HG03095 (cell line): Measurements from ENCODE around the gene ALK.
A peak's percentile ranks its signal among the peaks of the same experiment; 100 is the strongest.

Experiments used
- ATAC-seq: cut with Tn5 transposase; IDR thresholded peaks from one replicate; pipeline ENCODE4 v1.9.1; 2021; ENCODE audit warnings: moderate library complexity; ENCODE audit not compliant: unreplicated experiment

Gene ALK

GRCh38 chr2:29336341-29337241 is 584.8 kb downstream of the ALK start:
- no peak for ATAC-seq

DNA sequence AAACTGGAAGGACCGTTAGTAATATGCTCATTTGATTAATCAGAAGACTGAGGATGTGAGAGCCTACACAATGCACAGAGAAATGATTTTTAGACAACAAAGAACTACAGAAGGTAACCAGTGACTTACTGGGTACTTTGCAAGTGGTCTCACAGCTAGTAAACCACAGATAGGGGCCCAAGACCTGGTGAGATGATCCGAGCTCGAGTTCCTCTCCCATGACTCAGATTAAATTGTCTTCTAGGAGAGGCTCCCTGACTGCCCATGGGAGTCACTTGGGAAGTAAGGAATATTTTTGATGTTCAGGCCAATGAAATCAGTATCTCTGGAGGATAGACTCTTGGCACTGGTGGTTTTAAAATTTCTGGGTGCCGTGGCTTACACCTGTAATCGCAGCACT is 586.0 kb downstream of the ALK start:
- no peak for ATAC-seq

DNA sequence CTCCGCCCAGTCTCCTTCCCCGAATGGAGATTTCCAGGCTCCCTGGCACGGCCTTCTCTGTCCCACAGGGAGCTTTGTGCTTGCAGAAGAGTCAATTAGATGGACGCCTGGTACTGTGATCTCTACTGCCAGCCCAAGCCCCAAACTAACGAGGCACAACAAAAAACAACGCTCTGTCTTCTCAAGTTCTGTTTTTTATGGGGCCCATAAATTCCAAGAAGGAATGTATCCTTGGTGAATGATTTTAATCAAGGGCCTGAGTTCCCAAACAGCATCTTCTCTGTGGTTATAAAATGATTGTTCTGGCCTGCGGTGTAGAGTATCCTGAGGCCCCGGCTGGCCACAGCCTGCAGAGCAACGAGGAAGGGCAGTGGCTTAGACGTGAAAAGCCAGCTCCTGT is 586.7 kb downstream of the ALK start:
- ATAC-seq: no peak

DNA sequence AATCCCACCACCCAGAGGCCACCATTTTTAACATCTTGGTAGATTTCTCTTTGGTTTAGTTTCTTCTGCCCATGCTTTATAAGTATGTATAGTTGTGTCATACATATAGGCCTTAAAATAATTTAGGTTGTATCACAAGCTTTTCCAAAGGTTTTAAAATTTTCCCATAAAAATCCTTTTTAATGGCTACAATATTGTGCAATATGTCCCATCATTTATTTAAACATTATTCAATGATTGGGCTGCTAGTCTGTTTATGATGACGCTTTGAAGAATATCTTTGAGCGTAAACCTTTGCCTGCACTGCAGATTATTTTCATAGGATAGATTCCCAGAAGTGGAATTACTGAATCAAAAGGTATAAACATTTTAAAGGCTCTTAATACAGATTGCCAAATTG is 588.8 kb downstream of the ALK start:
- ATAC-seq: no peak

DNA sequence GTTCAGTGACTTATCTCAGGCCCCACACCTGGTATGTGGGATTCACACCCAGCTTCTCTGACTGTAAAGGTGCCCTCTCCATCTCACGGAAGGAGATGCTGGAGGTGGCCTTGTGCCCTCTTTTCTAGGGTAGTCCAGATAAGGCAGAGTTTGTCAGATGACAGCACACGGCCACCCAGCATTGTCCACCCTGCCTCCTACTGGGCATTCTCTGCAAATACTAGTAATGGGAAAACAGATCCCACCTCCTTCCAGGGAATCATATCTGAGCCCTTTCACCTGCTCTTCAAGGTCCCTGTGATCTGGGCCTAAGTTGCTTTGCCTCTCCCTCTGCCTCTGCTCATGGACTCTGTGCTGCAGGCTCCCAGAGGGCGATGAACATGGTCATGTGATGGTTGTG is 591.5 kb downstream of the ALK start:
- no peak for ATAC-seq

- ATAC-seq: no peak
Observed at GRCh38 chr2:29326926-29327325, 594.5 kb downstream of the ALK start.

GRCh38 chr2:29325544-29325943 is 595.8 kb downstream of the ALK start:
- no peak for ATAC-seq

DNA sequence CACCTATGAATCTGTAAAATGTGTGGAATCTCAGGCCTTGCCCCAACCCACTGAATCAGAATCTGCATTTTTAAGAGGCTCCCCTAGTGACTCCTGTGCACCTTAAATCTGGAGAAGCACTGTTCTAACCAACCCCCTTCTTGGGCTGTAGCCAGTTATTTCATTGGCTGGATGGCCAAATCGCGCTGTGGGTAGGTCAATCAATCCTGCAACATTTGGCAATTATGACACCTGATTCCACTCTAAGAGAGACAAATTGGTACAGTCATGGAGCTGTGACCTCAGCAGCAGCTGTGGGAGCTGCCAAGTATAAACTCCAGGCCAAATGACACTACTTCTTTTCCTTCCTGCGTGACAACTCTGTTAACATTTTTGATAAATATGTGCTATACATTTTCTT is 597.4 kb downstream of the ALK start:
- ATAC-seq: no peak

DNA sequence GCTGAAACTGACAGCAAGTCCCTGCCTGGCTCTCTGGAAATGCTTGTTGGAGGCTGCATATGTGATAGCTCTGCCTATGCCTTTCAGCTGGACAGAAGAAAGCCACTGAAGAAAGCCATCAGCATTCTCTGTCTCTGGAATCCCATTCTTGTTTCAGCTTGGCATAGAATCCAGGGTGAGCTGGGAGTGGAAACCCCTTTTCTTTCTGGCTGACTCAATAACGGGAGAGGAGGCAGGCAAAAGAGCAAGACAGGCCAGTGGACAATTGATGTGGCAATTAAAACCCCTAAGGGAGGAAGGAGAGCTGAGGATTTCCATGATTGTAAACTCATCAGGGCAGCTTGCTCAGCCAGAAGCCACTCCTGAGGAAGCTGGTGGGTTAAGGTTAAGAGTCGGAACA is 598.1 kb downstream of the ALK start:
- no peak for ATAC-seq

- ATAC-seq: no peak
Observed at GRCh38 chr2:29322011-29322410, 599.4 kb downstream of the ALK start.

GRCh38 chr2:29317801-29318485 is 603.4 kb downstream of the ALK start:
- no peak for ATAC-seq

DNA sequence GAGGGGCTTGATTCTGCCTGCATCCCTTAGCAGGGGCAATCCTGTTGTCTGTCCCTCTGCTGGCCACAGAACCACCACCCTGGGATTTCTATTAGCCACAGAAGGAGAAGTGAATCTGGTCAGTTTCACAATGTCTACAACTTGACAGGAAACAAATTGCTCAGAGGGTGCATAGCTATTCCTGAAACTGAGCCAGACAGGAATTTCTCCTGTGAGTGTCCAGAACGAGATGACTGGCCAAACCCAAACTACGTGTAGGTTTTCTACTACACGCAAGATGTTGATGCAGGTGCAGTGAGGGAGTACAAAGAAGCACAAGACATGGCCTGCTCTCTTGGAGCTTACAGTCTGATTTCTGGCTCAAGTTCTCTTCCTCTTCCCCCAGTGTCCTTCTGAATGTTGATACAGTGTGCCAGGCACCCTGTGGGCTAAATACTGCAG is 604.3 kb downstream of the ALK start:
- peak; percentile 36 for ATAC-seq

- ATAC-seq: peak; percentile 80
Observed at GRCh38 chr2:29314816-29315571, 606.4 kb downstream of the ALK start.

DNA sequence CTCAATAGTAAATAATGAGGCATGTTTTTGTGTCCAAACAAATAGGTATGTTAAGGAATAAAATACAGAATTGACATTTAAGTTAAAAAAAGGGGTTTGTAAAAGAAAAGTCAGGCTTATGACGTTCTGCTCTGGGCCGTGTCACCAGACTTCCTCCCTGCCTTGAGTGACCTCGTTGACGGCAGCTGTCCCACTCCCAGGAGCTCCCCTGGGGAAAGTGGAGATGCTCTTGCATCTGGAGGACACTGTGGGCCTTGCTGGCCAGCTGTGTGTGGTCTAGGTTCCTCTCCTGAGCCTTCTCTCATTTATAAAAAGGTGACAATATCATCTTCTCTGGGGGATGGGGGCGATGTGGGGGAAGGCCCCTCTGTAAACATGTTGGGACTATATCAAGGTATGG is 609.9 kb downstream of the ALK start:
- ATAC-seq: no peak

DNA sequence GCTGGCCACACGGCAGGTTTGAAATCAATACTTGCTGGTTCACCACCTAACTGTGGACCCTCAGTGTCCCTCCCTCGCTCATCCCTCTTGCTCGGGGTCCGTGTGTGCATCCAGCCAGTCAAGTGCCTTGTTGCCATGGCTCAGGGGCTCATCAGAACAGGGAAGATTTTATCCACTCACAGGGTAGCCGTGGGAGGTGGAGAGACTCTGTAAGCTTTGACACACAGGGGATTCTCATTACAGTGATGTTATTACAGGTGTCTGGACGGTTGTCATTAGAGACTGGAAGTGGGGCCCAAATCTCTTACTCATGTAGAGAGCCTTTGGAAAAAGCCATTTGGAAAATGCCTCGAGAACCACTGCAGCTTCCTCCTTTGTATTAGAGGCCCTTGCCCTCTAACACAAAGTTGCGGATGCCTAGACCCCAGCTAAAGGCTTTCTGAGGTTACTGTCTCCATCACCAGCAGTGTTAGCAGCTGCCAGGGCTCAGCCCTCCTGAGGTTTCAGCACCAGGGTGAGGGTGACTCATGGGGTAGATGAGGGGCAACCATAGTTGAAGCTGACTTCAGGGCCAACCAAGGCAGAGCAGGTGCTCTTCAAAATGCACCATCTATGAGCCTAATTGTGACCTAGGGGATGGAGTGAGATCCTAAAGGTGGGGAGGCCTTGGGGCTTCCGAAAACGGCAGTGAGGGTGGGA is 610.6 kb downstream of the ALK start:
- no peak for ATAC-seq

DNA sequence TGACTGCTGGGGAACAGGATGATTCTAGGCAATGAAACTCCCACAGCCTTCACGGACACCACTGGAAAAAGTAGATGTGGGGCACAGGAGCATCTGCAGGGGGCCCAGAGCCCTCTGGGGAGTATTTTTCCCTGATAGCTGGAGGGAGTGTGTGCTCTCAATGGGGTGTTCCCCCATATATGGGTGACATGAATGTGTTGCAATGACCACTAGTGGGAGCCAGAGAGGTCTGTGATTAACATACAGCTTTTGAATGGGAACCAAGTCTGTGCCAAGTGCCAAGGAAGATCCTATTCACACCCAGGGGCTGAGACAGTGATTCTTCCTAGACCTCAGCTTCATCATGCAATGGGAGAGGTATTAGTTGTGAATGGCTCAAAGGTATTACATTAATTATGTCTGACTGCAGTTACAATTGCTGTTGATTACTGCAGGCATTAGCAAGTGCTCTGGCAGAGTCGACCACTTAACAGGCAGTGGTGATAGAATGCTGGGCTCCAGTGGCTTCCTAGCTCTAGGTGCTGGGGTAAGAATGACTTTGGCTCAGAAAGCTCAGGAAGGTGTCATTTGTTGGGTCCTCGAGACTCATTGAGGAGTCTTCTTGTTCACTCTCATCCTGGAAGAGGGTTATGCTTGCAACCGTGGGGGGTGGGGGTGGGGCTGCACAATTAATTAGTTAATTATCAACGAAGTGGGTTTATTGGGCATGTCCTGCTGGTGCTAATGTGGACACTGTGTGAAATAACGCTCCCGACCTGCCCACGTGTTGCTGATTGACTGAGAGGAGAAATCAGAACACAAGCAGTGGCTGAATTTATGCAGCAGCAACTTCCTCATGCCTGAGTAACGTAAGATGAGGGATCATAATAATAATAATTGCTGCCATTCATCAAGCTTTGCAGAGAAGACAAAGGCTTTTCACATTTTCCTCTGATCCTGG is 612.0 kb downstream of the ALK start:
- peak; percentile 57 for ATAC-seq

GRCh38 chr2:29308366-29308765 is 613.0 kb downstream of the ALK start:
- no peak for ATAC-seq

DNA sequence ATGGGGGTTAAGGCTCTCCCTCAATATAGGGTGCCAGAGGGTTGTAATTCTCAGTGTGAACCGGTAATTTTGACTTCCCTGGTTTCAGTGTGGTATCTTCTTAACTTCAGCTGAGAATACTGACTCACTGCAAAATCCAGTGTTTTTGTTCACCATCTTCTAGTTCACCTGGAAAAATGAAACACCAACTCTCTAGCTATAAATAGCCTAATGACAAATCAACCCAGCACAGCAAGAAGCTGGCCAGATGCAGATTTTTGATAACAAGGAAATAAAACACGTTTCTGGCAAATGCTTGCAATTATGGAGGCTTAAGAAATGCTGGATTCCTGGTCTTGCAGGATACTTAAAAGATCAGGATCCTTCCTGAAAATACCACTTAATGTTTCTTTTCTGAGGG is 613.9 kb downstream of the ALK start:
- ATAC-seq: no peak

GRCh38 chr2:29305762-29306161 is 615.6 kb downstream of the ALK start:
- no peak for ATAC-seq
